ENCODE measurements around the gene RPRM.
"Not testable (repeated sequence)": the region's sequence is repeated elsewhere in the genome, so short reads cannot be mapped to it uniquely, and the experiment has no call there.

Gene RPRM

DNA sequence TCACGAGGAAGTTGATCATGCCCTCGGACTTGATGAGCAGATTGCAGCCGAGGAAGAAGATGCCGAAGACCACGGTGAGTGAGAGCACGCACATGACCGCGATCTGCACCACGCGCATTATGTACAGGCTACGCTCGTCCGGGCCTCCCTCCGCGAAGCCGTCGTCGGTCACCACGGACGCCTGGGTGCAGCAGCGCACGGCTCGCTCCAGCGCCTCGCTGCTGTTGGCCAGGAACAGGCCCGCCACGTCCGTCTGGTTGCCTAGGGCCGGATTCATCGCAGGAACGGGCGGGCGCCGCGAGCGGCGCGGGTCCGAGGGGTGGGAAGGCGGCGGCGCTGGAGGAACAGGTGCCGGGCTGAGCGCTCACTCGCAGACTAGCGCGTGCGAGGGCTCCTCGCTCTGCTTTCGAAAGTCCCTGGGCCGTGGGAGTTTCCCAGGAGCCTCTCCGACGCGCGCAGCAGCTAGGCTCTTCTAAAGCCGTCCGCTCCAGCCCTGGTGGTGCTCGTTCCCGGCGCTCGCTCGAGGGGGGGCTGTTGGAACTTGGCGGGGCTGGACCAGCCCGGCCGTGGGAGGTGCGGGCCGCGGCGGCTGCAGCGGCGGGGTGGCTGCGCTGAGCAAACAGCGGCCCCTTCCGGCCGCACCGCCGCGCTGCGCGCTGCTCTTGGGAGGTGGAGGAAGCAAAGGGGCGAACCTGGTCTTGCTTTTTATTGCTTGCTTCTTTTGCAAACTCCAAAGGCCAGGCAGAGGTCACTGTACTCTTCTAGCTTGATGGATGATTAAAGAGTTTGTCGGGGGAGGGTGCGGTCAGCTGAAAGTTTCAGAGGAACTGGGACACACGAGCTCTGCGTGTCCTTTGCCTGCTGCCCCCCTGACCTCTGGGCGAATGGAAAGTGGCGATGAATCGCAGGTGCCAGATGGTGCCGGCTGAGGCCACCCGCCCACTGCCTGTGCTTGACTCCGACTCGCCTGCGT is at the start of gene RPRM:
TSS of gene RPRM (minus strand) at position 474 of the 973 bp plus-strand sequence. CDS start at position 277, 197 bp downstream.
- FAIRE-seq (no peak), DNase-seq (ENCODE audit: low spot score) (no peak)

DNA sequence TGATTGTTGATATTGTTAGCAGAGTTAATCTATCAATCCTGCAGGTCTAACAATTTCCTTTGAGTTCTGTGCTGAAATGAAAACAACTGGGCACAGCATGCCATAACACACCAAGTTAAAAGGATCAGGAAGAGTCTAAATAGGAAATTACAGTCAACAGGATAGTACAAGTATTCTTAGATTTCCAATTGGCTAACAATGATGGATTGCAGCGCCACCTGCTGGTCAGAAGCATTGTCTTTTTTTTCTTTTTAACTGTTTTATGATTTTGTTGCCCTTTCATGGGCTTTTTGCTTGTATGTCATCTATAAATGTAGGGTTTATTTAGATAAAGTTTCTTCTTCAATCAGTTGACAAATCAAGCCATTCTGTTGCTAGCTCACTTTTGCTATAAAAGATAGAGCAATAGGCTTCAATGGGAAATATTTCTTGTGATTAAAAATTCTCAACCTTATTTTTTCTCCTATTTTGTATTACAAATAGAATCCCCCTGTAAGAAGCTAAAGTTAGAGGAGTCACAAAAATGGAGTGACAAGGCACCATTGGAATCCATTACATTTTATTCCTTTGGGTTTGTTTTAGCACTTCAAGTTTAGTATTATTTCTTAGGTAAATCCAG is 40.8 kb upstream of the RPRM start:
- peak; percentile 28 for DNase-seq (ENCODE audit: low spot score)
- peak; percentile 71 for FAIRE-seq

DNA sequence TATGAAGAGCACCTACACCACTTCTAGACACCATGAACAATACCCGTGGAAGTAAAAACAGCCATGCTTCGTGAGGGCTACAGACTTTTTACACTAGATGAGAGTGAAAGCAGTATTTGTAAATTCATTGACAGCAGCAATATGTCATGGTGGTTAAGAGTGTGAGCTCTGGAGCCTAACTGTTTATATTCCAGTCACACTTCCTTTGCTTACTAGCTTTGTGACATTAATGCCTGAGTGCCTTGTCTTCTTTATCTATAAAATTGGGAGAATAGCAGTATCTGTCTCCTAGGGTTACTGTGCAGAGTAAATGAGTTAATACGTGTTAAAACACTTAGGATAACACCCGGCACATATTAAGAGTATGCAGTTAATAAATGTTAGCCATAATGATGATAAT is 33.8 kb upstream of the RPRM start:
- no peak for FAIRE-seq
- no peak for DNase-seq (ENCODE audit: low spot score)

DNA sequence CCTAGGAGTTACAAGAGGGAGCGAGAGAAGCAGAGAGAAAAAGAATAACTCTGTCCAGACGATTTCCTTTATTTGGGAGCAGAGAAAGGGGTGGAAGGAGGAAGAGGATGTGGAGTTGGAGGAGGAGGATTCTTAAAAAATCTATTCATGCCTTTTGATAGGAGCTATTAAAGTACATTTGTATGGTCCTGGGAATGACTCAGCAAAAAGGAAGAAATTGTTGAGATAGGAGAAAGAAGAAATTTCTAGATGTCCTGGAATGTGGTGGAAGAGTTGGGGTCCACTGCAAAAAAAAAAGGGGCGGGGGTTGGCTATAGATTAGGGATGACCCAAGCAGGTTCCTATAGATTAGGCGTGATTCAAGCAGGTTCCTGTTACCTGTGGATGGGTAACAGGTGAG is 32.4 kb upstream of the RPRM start:
- DNase-seq (ENCODE audit: low spot score) (no peak), FAIRE-seq (no peak)

DNA sequence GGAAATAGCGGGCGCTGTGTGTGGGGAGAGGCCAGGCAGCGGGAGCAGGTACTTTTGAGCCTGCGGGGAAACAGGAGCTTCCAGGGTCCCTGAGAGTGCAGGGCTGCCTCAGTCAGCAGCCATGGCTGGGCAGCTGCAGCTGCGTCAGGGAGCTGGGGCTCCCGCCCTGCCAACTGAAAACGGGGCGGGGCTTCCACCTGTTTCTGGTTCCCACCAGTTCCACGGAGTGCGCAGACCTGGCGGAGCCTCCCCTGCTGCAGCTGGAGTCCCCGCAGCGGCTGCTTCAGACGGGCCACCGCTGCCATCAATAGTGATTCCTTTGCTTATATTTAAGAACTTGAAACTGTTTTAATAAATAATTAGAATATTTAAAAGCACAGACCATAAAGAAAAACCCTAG is 30.6 kb upstream of the RPRM start:
- FAIRE-seq, result no peak

DNA sequence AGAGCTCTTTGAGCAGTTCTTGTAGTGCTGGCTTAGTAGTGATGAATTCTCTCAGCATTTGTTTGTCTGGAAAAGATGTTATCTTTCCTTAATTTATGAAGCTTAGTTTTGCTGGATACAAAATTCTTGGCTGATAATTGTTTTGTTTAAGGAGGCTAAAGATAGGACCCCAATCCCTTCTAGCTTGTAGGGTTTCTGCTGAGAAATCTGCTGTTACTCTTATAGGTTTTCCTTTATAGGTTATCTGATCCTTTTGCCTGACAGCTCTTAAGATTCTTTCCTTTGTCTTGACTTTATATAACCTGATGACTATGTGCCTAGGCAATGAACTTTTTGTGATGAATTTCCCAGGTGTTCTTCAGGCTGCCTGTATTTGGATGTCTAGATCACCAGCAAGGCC is 27.9 kb upstream of the RPRM start:
- FAIRE-seq, result not testable (repeated sequence)

More for the DNA sequence above, 30.6 kb upstream of the RPRM start:
- DNase-seq (ENCODE audit: low spot score), result no peak

DNA sequence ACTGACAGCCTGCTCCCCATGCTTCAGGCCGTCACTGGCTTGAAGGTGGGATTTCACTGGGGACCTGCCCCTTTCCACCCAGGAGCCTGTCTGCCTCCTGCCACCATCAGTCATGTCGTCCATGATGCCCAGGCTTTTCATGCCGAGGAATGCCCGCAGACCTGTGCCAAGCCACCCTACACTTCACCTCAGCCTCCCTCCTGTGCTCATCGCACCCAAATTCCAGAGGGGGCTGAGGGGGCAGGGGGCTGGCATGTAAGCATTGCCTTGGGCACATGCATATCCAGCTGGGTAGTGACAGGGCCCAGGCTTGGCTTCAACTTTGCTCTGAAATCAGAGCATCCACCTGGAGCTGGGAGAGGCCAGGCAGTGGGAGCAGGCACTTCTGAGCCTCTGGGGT is 20.9 kb upstream of the RPRM start:
- DNase-seq (ENCODE audit: low spot score) (no peak), FAIRE-seq (no peak)

More for the DNA sequence above, 27.9 kb upstream of the RPRM start:
- DNase-seq (ENCODE audit: low spot score), result not testable (repeated sequence)

DNA sequence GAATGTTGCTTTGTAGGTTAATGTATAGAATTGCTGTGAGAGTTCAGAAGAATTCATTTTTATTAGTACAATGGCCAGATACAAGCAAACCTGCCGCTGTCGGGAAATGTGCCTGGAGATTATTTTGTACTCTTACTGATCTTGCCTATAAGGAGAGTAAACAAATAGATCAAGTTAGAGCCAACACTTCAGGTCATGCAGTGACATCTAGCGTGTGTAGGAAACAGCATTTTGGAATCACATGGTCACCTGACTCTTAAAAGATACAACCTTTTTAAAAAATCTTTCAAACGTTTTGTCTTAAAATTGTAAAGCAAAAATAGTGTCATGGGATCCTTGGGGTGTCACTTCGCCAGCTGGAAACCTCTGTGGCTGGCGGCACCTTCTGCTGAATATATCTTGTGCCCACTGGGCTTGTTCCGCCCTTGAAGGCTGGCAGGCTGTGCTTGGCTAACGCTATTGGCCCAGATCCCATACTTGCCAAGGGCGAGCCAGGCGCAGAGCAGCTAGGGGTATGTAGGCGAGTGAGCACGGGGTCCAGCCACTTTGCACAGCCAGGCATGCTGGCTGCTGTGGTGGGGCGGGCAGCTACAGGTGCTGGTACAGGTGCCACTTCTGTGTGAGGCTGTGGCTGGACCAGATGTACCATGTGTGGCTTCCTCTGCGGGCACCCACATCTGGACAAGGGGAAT is 19.5 kb upstream of the RPRM start:
- DNase-seq (ENCODE audit: low spot score) (no peak), FAIRE-seq (no peak)

DNA sequence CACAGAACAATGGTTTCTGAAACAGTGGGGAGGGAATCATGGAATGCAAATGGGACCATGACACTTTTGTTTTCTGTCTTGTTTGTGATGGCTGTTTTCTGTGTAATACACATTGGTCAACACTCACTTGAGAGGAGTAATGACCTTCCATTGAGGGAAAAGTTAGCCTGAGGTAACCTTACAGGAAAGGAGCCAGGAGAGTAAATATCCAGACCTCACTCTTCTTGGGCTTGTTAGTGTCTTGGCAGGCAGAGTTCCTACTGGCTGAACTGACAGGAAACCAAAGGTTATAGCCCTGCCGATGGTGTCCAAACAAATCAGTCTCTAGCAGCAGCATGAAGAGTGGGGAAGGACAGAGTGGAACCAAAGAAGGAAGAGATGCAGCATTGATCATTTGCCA is 17.2 kb upstream of the RPRM start:
- no peak for DNase-seq (ENCODE audit: low spot score)
- FAIRE-seq, result no peak

DNA sequence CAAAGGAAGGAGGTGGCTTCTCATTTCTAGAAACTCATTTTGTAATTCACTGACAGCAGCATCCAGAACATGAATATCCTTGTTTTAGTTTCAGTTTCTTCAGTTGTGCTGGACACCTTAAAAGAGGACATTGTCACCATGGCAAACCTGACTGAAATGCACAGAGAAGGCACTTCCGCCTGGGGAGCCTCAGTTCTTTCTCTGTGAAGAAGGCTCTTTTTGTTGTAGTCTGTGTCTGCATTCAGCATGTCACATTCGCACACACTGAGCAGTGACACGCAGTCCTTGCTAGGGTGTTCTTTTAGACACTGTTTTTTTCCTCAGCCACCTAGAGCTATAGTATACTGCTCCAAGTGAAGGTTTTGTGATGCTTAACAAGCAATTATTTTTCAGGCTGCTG is 9.5 kb upstream of the RPRM start:
- FAIRE-seq, result no peak
- DNase-seq (ENCODE audit: low spot score), result no peak

DNA sequence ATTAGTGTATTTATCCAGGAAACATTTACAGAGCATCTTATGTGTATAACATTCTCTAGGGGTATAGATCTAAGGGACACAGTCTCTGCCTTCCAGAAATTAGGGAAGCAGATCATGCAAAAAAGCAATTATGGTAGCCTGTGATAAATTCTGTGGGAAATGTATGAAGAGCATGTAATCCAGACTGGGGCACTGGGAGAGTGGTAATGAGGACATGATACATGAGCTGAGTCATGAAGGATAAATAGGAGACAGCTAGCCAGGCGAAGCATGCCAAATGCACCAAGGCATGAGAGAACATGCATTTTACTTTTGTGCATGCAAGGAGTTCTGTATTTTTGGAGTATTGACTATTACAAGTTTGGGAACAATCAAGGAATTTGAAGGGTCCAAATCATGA is 8.9 kb upstream of the RPRM start:
- DNase-seq (ENCODE audit: low spot score) (no peak), FAIRE-seq (no peak)

DNA sequence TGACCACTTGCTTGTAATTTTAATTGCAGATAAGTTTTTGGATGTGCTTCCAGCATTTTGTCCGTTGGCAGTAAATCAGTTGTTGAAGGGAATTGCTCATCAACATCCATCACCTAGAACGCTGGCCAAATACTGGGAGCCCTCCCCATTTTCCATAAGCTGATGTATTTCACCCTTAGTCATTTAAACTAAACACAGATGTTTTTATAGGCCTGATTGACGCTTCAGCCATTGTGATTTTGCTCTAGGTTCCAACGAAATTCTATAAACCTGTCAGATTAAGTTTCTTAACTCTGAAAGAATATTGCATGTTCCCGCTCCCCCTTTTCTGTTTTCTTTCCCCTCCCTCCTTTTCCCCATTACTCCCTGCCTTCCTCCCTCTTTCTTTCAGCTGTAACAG is 1.0 kb upstream of the RPRM start:
- DNase-seq (ENCODE audit: low spot score), result no peak
- FAIRE-seq, result no peak

DNA sequence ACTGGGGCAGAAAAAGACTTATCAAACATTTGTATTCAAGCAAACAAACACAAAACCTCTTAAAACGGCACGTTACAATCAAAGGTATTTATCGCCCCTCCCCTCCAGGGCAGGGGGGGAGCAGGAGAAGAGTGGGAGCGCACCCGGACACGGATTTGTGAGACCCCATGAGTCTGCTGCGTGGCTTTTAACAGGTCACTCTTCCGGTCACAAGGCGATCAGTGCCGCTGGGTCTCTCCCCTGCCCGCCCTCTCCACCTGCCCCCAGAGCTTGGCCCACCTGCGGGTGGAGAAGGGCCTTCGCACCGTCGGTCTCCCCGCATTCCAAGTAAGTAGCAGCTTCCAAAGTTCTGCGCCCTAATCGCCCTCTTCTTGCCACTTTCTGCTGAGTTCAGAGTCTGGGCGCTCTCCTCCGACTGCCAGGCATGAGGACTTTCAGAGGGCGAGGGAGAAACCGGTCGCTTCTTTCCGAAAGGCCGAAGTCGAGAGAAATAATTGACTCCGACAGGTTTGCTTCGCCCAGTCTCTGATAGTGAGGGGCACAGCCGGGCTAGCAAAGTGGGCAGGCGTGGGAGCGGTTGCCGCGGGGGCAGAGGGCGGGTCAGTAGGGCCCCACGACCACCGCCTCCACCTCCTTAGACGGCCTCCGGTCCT is 800 bp downstream of the RPRM start:
- no peak for FAIRE-seq
- DNase-seq (ENCODE audit: low spot score), result no peak

DNA sequence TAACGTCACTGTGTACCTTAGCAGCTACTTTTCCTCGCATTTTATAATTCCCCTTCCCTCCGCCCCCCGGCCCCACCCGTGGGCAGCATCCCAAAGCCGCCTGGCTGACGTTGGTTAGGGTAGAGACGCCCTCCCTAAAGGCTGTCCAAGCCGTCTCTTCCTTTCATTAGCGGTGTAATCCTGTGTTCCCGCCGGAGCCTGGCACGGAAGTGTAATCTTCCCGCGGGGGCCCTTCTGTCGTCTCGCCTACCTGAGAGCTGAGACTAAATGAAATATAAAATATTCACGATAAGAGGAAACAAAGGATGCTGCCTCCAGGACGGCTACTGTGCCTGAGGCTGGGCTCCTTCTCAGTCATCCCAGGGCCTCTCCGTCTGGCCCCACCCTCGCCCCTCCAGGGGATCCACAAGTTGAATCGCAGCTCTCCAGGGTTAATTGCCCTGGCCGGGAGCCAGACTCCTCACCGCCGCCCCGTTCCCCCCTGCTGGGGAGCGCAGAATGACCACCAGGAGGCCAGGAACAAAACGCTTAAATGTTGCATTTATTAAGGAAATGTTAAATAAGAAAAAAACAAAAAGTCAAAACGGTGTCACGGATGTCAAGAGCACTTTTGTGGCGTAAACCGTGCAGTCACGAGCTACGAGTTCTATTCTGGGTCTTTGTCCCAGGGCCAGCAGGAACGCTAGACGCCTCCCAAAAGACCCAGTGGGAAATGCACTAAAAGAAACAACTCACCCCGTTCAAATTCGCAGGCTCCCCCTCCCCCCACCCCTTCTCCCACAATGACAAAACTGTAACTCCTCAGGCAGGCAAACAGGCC is 1.5 kb downstream of the RPRM start:
- FAIRE-seq (no peak), DNase-seq (ENCODE audit: low spot score) (no peak)

DNA sequence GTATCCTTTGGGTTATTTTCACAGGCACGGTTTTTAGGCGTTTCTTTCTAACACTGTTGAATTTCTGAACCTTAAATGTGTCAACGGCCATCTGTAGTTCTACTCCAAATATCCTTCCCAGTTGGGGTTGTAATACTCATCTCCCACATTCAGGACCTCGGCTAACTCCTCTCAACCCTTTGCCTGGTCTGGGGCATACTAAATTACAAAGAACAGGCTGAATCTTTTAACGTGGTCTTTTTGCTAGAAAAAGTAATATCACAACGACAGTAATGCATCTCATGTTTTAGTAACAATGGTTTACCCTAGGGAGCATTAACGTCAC is 2.1 kb downstream of the RPRM start:
- FAIRE-seq, result no peak
- DNase-seq (ENCODE audit: low spot score), result no peak

DNA sequence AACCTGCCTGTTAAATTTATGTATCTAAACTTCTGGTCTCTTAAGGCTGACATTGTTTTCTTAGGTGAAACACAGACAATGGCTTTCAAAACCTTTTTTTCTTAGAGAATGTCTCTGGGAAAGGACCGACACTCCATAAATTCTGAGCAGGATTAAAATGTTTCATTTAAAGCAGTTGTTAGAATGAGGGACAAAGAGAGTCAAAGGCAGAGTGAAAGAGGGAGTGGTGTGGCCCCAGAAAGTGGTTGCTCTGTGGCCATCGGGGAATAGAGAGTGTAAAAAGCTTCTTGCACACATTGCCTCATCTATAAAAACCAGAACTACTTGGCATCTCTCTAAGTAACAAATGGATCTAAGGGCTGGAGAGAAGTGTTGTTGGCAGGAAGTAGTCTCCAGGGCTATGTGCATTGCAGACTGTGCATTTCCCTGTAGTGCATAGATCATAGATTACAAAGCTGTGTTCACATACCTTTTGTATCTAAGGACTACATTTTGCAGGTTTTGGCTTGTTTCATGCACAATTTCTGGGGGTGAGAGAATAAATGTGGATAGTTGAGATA is 3.6 kb downstream of the RPRM start:
- no peak for FAIRE-seq

DNA sequence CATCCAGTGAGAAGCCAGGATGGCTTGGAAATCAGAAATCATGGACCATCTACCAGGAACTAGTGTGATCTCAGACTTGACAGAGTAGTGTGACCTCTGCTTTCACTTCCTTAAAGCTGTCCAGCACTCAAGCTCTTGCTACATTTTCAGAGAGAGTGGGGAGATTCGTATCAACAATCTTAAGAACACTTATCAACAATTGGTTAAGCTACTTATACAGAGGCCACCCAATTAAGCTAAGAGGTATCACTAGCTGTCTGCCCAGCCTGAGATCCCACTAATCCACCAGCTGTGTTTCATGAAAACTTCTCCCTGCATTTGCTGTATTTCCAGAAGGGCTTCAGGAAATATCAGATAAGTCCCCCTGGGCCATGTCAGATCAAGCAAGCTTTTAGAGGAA is 4.2 kb downstream of the RPRM start:
- FAIRE-seq (no peak), DNase-seq (ENCODE audit: low spot score) (no peak)

More for the DNA sequence above, 3.6 kb downstream of the RPRM start:
- DNase-seq (ENCODE audit: low spot score), result no peak

DNA sequence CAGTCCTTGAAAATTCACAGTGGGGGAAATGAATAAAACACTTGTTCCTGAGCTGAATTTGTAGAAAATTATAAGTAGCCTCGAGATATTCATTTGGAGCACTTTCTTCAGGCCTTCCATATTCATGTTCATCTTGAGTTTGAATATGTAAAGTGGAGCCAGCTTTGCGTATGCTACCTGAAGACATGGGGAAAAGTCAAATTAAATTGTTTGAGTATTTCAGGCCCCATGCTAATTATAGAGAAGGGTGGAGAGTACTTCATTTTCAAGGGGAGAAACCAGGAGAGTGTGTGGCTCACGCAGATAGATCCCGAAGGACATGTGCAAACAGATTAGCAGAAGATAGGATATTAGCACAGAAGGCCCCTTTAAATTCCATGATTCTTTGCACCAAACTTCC is 7.7 kb downstream of the RPRM start:
- FAIRE-seq, result no peak
- no peak for DNase-seq (ENCODE audit: low spot score)

DNA sequence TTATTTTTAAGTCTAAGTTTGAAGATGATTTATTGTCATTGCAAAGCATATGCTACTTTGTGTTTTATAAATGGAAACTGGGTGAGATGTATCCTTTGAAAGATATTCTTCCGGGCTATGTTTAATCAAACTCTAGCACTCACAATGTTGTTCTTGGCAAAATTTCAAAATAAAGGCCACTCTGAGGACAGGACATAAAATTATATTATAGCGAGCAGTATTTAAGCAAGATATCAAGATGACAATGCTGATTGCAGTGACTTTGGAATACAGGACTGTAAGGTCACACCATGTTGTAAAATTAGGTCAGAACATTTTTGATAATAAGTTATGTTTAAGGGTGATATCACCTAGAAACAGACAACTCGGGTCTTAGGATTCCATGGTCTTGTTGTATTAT is 14.2 kb downstream of the RPRM start:
- no peak for DNase-seq (ENCODE audit: low spot score)
- no peak for FAIRE-seq

DNA sequence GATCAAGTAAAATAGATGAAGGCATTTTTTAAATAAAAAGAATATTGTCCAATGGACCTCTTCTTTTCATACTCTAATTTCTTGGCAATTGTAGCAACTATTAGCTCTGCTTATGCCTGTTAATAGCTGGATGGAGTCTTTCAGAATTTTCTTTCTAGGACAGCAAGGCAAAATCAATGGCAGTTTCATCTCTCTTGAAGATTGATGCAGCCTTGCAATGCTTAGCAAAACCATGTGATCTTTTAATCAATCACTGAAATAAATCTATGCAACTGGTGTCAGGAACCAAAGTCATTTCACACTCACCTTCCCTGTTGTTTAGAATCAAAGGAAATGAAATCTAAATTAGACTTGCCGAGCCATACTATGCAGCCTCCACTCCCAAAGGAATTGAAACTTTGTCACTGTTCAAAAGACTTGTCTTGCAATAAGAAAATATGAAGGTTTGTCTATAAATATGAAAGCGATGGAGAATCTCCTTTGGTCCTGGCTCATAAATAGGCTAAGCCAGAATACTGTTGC is 16.2 kb downstream of the RPRM start:
- no peak for FAIRE-seq

More for the DNA sequence above, 16.2 kb downstream of the RPRM start:
- DNase-seq (ENCODE audit: low spot score), result no peak

All from RCC 7860 (cell line).